Endothelial cell (in vitro differentiated cells): ENCODE data around the gene SP5. TPM values are rescaled to one million over a fixed set of nuclear protein-coding genes. Genes with fewer than 3 reads are reported as not detected.

Source experiments
- DNase-seq: peaks from one replicate; pipeline ENCODE4 v3.0.0; 2021; ENCODE audit warnings: low spot score
- H3K27ac Mint-ChIP-seq: one replicate; pipeline ENCODE4 v1.8.0; 2021; ENCODE audit warnings: mixed read lengths, inconsistent platforms; ENCODE audit not compliant: unreplicated experiment
- H3K27me3 Mint-ChIP-seq: one replicate; pipeline ENCODE4 v1.8.0; 2021; ENCODE audit warnings: mild to moderate bottlenecking, moderate library complexity, mixed read lengths, inconsistent platforms; ENCODE audit not compliant: unreplicated experiment
- H3K36me3 Mint-ChIP-seq: one replicate; pipeline ENCODE4 v1.8.0; 2021; ENCODE audit warnings: mild to moderate bottlenecking, low read depth, mixed read lengths, inconsistent platforms; ENCODE audit not compliant: unreplicated experiment
- H3K4me1 Mint-ChIP-seq: one replicate; pipeline ENCODE4 v1.8.0; 2021; ENCODE audit warnings: mild to moderate bottlenecking, mixed read lengths, inconsistent platforms; ENCODE audit not compliant: unreplicated experiment
- H3K4me3 Mint-ChIP-seq: one replicate; pipeline ENCODE4 v1.8.0; 2021; ENCODE audit warnings: mild to moderate bottlenecking, mixed read lengths, inconsistent platforms; ENCODE audit not compliant: unreplicated experiment
- H3K9me3 Mint-ChIP-seq: one replicate; pipeline ENCODE4 v1.8.0; 2021; ENCODE audit warnings: mixed read lengths, inconsistent platforms; ENCODE audit not compliant: unreplicated experiment
- CTCF ChIP-seq: fragments of 200-600 bp; sonication (generic); IDR thresholded peaks from one replicate; pipeline ENCODE4 v1.5.0; 2021; ENCODE audit warnings: antibody characterized with exemption; ENCODE audit not compliant: unreplicated experiment
- total RNA-seq: library from RNA; stranded (reverse); fragmentation: NEBNext Ultra II Directional; extraction: Animal tissue kit (Norgen Biotek cat#: 25700); gene quantifications from one replicate; pipeline ENCODE4 v1.2.1, GENCODE V29; 2021; ENCODE audit not compliant: unreplicated experiment

The SP5 gene
- total RNA-seq, 1 donor from 2014 or later = 9.3 TPM

GRCh38 chr2:170717991-170718589 is 3.0 kb downstream of the SP5 start:
- H3K36me3 Mint-ChIP-seq = peaks cover 6% of the 10 kb centered on the region
- no peak for TF ChIP-seq CTCF
- peaks cover 14% of the 10 kb centered on the region for H3K4me1 Mint-ChIP-seq
- no peak for DNase-seq
- H3K9me3 Mint-ChIP-seq = no peaks in the 10 kb centered on the region
- H3K27ac Mint-ChIP-seq = no peak overlapping the region
- peak overlapping the region; percentile 90 for H3K4me3 Mint-ChIP-seq
- H3K27me3 Mint-ChIP-seq = peaks cover 19% of the 10 kb centered on the region

GRCh38 chr2:170719810-170720209 is 4.7 kb downstream of the SP5 start:
- TF ChIP-seq CTCF = no peak
- peaks cover 15% of the 10 kb centered on the region for H3K27me3 Mint-ChIP-seq
- peaks cover 4% of the 10 kb centered on the region for H3K36me3 Mint-ChIP-seq
- H3K9me3 Mint-ChIP-seq = no peaks in the 10 kb centered on the region
- no peak overlapping the region for H3K27ac Mint-ChIP-seq
- no peak for DNase-seq
- H3K4me3 Mint-ChIP-seq = no peak overlapping the region
- peaks cover 12% of the 10 kb centered on the region for H3K4me1 Mint-ChIP-seq

GRCh38 chr2:170721678-170722077 is 6.5 kb downstream of the SP5 start:
- Mint-ChIP-seq H3K27ac (no peak overlapping the region), H3K4me1 (peaks cover 9% of the 10 kb centered on the region), H3K9me3 (no peaks in the 10 kb centered on the region), H3K4me3 (no peak overlapping the region), H3K27me3 (peaks cover 10% of the 10 kb centered on the region), H3K36me3 (no peaks in the 10 kb centered on the region)
- TF ChIP-seq CTCF = no peak
- DNase-seq = no peak

- Mint-ChIP-seq H3K36me3 (no peaks in the 10 kb centered on the region), H3K4me3 (no peak overlapping the region), H3K27ac (no peak overlapping the region), H3K4me1 (peaks cover 7% of the 10 kb centered on the region), H3K27me3 (peaks cover 10% of the 10 kb centered on the region), H3K9me3 (no peaks in the 10 kb centered on the region)
- no peak for TF ChIP-seq CTCF
- no peak for DNase-seq
Observed at GRCh38 chr2:170722301-170722700, 7.2 kb downstream of the SP5 start.

GRCh38 chr2:170723446-170723958 is 8.4 kb downstream of the SP5 start:
- Mint-ChIP-seq H3K4me1 (no peaks in the 10 kb centered on the region), H3K27ac (no peak overlapping the region), H3K36me3 (no peaks in the 10 kb centered on the region), H3K9me3 (no peaks in the 10 kb centered on the region), H3K27me3 (no peaks in the 10 kb centered on the region), H3K4me3 (no peak overlapping the region)
- DNase-seq = no peak
- TF ChIP-seq CTCF = no peak
